ENCODE measurements around the gene PCED1B.
"Not testable (repeated sequence)": the region's sequence is repeated elsewhere in the genome, so short reads cannot be mapped to it uniquely, and the experiment has no call there.

GRCh38 chr12:47055856-47056255, 23.6 kb upstream of the PCED1B start:
- not testable (repeated sequence) for TF ChIP-seq CTCF, POLR2A (IDR thresholded peaks at IDR 0.05)
